Activated CD8-positive, alpha-beta memory T cell treated with anti-CD3 and anti-CD28 coated beads, Interleukin-2, amount 50 U/mL, for 4 hours (primary cell): Measurements from ENCODE around the gene HAUS3.
"Not testable (repeated sequence)": the region's sequence is repeated elsewhere in the genome, so short reads cannot be mapped to it uniquely, and the experiment has no call there.

Experiments used
- DNase-seq: peaks from one replicate; pipeline ENCODE4 v3.0.0-alpha.2; 2020

HAUS3 gene

DNA sequence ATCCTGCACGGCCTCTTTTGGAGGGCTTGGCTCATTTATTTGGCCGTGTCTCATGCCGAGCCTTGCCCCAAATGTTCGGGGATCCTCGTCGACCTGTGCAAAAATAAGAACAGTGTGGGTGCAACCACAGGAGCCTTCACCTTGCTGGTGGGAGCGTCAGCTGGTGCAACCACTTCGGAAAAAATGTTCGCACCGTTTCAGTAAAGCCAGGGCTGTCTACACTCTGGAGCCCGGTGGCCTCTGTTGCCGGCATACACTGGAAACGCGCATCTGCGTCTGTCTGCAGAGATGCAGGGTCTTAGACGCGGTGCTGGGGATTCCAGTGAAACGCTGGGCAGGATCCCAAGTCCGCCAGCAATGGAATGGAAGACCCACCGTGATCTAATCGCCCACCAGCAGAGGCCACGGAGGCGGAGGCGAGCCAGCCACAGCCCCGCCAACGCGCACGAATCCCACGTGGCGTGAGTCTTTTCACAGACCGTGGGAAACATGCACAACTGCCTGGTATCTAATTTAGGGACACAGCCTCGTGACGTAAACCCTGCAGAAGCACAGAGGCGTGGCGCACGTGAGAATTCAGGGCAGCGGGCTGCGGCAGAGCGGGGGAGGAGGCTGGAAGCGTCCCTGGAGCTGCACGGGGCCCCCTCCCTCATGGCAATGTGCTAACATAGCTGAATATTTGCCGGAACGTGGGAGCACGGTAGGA is 33.8 kb upstream of the HAUS3 start:
- no peak for DNase-seq

DNA sequence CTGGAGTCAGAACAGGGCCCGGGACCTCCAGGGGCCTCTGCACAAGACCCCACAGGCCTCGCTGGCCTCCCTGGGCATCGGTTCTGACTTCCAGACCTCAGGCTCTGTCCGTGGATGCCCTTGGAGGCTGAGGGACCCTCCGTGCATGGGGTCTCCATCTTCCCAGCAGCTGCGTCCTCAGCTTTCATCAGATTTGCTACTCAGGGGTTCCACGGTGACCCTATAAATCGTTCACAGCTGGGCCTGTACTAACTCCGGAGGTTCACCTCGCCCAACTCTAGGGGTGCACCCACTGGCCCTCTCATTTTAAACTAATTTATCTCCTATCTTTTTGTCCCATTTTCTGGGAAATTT is 33.1 kb upstream of the HAUS3 start:
- not testable (repeated sequence) for DNase-seq

DNA sequence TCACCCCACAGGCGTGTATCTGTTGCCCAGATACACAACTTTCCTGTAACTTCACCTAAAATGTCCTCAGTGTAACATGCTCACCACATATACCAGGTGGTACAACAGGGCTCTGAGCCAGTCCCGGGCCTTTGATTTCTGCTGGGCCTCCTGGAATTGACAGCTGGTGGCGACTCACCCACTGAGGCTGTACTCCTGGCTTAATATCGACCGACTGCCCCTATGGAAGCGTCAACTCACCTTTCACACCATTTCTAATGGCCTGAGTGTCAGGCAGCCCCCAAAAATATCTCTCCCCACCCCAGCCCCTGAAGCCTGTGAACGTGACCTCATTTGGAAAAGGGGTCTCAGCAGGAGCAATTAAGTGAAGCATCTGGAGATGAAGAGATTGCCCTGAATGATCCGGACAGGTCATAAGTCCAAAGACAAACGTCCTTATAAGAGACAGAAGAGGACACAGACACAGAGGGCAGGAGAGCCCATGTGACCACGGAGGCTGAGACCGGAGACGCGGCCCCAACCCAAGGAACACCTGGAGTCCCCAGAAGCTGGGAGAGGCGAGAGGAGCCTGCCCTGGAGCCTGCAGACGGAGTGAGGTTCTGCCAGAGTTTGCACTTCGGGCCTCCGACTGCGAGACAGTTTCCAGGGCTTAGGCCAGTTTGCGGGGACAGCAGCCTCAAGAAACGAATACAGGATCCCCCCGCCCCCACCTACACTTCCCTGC is 32.6 kb upstream of the HAUS3 start:
- DNase-seq, result no peak

DNA sequence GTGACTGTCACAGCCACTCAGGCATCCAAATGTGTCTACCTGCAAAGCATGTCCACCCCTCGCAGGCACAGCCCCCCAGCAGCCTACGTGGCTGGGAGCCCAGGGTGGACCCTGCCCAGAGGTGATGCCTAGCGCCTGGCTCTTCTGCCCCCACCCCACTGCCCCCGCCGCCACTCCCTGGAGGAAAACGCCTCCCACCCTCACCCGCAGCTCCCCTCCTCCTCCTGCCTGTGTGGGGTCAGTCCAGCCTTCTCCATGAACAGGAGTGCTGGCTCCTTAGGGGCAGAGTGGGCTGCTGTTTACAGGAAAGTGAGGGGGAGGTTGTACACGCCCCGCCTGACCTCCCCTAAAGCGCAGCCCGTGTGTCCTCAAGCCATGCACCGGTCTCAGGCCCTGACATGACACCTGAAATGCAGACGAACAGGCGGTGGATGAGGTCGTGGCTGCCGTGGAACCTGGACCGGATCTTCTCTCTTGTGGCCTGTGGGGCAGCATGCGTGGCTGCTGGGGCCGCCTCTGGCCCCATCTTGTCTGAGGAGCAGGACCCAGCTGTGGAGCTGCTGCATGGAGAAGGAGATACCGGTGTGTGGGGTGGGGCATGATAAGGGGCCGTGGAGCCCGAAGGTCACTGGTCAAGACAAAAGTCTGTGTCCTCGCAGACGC is 31.9 kb upstream of the HAUS3 start:
- DNase-seq, result no peak

DNA sequence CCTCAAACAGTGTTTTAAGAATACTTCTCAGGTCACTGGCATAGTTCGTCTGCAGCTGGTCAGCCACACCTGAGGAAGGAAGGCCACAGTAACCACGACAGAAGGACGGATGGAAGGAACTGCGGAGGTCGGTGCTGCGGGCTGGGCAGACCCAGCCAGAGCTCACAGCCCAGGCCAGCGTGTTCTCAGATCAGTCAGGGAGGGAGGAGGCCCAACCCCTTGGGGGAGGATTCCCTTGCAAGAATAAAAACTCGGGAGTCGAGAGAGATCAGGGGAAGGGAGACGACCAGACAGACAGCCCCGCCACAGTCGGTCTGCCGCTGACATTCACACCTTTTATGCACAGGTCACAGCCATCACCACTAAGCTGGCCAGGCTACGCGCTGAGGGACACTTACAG is 31.3 kb upstream of the HAUS3 start:
- DNase-seq, result no peak

DNA sequence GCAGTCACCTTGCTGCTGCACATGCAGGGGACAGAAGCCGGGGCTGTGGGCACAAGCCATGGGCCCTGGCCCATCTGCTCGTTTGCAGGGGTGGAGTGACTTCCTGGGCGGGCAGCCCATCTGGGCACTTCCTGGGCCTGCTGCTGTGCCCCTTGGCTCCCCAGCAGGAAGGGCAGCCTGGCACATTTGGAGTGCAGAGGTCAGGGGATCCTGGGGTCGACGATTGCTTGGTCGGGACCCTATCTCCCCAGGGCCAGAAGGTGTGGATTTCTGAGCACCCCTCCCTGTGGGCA is 30.9 kb upstream of the HAUS3 start:
- DNase-seq, result no peak

DNA sequence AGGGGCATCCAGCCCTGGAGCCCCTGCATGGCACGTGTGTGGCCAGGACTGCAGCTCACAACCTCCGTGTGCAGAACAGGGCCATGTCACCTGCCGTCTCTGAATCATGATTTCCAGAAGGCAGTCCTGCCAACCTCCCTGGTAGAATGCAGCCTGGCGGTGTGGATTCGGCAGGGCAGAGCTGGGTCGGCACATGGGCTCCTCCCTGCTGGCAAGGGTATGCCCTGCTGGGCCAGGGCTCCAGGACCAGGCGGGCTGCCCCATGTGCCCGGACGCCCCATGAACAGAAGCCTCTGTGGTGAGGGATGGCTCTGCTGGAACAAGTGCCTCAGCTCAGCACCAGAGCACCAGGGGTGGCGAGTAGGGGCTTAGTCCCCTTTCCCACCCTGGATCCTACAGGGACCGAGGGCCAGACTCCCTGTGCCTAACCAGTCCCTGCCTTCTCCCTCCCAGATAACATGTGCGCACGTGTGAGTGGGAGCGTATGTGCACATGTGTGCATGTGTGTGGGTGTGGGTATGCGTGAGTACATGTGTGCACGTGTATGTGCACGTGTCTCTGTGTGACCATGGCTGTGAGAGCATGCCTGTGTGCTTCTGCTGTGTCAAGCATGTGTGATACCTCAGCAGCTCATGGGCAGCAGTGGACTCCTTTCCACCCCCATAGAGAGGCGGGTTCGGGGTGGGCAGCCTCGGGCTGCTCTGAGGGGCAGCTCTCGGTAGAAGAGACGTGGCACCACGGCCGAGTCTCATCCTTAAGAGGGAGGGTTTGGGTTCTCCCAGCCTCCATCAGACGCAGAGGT is 30.3 kb upstream of the HAUS3 start:
- no peak for DNase-seq

DNA sequence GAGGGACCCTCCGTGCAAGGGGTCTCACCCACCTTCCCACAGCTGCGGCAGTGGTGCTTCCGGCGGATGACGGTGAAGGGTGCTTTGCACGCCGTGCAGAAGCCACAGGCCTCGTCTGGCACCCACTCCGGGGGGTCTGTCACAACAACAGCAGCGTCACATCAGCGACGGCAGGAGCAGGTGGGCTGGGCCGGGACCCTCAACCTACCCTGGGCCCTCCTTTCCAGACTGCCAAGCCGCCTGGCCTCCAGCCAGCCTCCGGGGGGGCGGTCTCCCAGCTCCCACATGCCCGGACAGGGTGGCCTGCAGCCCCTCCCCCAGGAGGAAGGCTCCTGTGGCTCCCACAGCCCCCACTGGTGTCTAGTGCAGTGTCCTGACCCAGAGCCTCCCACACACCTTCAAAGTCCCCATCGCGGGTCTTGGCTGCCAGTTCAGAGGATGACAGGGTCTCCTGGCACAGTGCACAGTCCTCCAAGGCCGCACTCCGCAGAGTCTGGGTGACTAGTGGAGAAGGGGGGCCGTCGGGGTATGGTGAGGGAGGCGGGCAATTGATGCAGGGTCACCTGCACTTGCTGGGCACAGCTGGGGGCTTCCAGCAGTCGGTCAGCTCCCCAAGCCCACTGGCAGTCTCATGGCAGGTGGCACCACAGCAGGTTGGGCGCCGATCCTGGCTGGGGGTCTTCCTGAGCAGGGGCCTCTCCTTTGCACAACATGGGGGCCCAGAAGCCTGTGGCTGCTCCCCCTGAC is 29.5 kb upstream of the HAUS3 start:
- DNase-seq, result no peak

DNA sequence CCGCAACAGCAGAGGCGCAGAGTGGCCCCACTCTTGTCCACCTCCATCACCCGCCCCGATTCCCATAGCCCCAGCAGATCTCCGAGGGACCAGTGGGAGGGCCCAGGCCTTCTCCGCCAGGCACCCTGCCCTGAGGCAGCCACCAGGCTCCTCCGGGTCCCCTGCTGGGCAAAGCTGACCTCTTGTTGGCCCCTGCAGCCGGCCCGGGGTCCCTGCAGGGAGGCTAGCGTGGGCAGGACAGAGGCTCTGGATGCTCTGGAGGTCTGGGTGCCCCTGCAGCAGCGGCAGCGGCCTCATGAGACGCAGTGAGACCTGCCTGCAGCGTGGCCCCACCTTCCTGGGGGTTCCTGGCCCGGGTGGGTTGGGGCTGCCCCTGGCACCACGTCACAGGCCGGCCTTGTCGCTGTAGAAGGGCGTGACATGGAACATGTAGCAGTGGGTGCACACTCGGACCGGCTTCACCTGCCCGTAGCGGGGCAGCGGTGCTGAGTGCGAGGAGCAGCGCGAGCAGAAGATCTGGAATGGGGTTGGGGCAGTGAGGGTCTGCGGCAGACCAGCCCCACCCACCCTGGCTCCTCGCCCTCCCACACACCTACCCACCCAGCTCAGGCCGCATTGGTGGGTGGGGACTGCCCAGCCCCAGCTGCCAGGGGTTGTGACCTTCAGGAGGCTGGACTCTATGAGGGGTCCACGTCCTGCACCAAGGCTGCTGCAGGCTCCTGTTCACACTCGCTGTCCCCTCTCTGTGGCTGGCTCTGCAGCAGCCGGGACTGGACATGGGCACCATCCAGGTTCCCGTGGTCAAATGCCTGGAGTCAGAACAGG is 28.6 kb upstream of the HAUS3 start:
- no peak for DNase-seq

DNA sequence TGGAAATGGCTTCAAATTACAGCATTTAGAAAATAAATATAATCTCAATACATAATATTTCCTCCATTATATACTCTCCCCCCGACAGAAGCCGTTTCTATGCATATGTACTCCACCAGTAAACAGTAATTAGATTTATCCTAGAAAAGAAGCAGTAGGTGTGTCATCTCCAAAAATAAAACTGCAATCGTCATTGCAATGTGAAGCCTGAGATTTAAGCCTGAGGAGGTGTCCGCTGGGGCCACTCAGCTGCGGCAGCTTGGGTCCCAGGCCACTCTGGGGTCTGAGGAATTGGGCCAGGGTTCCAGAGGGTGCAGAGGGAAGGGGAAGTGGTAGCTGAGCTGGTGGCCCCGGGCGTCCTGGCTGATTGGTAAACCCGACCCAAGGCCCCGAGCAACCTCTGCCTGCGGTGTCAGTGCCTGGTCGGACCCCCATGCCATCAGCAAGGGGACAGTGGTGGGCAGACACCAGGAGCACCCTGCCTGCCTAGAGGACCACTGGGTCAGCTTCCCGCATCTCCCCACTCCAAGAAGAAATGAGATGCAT is 27.8 kb upstream of the HAUS3 start:
- no peak for DNase-seq

DNA sequence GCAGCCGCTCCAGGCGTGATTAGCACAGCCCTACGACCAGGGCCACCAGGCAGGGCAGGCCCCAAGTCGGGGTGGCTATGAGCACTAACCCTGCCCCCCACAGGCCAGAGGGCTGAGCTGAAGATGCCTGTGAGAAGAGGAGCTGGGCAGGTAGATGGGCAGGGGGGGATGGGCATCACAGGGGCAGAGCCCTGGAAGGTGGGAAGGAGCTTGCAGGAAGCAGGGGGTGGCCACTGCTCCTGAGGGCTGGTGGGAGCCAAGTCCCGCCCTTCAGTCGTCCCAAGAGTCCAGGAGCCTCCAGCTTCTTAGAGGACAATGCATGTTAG is 27.2 kb upstream of the HAUS3 start:
- no peak for DNase-seq

DNA sequence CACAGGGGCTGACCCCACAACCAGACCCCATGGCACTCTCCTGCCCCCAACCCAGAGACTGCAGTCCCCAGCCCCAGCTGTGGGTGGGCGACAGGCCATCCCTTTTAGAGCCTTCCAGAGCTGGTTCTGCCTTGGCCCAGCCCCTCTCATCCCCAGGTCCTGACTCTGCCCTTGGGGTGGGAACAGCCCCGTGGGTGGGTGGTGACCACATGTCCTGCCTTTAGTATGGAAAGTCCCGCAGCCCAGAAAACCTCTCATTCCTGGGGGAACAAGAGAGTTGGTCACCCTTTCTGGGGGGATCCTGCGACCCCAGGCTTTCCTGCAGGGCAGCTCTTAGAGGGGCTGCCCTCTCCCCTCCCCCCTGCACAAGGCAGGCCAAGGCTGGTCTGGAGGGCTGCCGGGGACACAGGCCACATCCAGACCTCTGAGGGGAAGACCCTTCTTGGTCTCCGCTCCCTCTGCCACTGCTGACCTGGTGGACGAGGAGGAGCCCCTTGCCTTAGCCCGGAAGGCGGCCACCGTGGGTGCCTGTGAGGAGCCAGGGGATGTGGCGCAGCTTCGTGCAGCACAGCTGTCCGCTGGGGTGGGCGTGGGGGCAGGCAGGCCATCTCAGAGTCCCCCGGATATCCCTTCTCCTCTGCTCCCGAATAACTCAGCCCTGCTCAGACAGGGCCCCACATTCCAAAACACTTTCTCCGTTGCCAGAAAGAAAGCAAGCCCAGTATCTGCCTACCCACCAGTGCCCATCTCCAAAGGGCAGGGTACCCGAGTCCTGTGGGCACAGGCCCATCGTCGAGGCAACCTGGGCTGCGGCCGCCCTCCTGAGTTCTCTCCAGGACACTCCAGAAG is 26.7 kb upstream of the HAUS3 start:
- DNase-seq, result no peak

DNA sequence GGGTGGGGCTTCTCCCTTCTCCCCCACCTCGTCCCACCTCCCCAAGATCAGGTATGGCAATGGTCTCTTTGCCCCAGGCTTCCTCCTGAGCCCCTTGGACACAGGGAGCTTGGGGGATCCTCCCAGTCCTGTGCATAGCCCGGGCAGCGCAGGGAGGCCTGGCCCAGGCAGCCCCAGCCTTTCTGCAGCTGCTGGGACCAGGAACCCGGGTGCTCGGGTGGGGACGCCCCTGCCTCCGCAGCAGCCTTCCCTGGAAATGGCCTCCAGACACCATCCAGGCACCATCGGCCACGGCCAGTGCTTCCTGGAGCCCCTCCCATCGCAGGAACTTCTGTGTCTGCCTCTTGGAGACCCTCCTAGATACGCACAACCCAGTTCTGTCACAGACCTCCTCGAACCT is 25.9 kb upstream of the HAUS3 start:
- DNase-seq, result no peak

DNA sequence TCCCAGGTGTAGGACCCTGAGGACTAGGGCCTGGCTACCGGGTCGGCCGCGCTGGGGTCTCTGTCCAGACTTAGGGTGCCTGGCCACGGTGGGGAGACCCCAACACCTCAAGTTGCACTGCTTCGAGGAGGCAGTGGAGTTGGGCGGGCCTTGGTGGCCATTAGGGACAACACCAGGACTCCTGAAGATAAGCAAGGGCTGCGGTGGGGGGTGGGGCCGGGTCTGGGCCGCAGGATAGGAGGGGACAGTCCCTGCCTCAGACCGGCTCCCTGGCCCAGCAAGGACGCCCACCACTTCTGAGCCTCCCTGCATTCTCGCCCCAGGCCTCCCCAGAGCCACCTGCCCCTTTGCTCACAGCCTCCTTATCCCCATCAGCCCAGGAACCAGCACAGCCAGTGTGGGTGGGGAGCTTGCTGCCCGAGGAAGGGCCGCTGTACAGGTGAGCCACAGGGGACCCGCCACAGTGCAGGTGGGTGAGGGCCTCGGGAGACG is 25.4 kb upstream of the HAUS3 start:
- DNase-seq, result no peak

DNA sequence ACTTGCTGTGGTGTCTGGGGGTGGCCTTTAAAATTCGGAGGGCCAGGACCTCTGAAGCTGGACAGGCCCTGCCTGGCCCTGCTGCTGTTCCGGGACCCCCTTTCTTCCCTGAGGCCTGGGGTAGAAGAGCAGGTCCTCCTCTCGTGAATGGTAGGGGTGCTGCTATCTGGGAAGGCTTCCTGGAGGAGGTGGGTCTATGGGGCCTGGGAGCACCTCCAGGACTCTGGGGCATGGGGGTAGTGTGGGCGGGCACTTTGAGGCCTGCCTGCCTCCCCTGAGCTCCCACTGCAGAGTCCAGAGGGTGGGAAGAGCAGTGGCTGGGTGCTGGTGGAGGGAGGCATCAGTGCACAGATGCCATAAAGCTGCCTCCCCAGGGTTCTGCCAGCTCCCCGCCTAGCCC is 24.9 kb upstream of the HAUS3 start:
- DNase-seq, result no peak

DNA sequence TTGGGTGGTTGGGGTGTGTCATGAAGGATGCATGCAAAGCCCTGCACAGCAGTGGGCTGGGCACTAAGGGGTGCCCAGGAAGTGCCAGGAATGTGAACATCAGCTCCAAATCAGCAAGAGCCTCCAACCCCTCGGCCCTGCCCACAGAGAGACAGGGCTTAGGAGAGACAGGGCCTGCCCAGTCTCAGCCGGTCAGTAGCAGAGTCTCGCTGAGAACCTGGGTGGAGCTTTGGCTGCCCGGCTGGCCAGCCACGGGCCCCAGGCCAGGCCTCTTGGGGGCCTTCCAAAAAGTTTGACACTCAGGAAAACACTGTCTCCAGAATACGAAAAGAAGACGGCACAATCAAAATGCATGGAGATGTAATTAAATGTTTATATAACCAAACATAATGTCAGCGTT is 24.3 kb upstream of the HAUS3 start:
- no peak for DNase-seq

DNA sequence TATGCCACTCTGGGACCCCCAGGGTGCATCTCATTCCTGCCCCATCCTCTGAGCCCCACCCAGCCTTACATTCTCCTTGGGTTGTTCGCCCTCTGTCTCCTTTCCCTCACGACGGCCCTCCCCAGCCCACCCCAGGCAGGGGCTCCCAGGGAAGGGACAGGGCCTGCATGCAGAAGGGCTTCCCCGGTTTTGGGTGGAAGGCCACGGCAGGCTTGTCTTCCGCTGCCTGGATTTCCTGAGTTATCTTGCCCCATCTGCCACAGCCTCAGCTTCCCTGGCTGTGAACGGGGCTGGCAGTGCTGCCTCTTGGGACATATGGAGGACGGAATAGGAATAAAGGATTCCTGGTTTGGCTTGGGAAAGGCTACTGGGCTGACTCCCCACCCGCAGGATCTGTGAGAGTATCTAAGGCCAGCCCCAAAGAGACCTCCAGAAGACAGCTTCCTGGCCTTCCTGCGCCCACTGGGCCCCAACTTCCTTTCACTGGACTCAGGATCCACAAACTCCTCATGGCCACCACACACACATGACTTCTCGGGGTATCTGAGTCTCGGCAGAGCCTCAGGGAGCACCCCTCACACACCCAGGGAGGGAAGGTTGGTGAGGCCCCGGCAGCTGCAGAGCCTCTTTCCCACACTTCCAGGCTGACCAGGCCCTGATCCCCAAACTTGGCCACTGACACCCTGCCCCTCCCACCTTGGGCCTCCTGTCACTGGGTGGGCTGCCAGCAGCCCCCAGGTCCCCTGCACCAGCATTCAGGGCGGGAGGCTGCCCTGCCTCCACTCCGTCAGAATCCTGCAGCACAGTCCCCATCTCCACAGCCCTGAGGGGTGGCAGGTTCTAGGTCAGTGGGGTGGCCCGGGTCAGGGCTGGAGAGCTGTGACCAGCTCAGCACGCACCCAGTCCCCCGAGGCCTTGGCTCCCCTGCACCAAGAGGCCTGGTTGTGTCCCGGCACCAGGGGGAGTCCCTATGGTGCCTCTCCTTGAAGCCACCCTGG is 23.5 kb upstream of the HAUS3 start:
- DNase-seq, result no peak

DNA sequence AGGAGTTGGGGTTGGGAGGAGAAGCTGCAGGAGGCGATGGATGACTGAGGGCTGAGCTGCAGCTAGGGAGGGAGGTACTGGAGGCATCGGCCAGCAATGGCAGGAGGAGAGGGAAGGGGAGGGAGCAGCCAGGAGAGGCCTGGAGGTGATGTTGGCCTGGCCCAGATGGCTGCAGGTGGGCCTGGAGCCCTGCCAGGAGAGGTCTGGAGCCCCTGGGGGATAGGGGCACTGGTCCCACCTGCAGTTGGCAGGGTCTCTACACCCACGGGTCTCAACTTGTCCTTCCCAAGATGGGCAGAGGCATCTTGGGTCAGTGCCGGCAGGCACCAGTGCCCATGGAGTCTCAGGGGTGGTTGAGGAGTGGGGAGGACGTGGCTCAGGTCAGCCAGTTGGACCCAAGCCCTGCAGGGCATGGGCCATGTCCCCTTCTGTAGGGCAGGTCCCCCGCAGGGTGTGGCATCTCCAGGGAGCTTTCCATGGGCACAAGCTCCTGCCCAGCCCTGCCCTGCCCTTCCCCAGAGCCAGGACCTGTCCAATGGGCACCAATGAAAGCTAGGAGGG is 22.6 kb upstream of the HAUS3 start:
- DNase-seq, result no peak

DNA sequence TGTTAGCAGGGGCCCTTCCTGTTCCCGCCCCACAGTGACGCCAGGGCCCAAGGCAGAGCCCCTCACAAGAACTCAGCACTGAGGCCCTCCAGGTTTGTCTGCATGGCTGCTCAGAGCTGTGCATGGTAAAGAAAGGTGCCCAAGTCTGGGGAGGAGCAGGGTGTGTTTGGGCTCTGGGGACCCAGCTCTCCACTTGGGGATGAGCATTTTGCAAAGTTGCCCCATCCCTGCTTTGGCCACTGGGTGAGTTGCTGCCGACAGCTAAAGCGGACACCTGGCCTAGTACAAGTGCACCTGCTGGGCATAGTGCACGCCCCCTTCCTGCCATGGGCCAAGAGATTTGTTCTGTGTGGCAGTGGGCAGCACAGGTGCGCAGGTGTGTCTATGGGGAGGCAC is 22.0 kb upstream of the HAUS3 start:
- DNase-seq, result no peak
